HCT116 (cell line): ENCODE measurements around the gene BBS4. TPM values are rescaled to one million over a fixed set of nuclear protein-coding genes. Genes with fewer than 3 reads are reported as not detected.

Source experiments
- ATAC-seq: fragments of 200-7000 bp; cut with Tn5 transposase; 2 replicates; pipeline ENCODE4 v1.9.1; 2020; ENCODE audit warnings: mild to moderate bottlenecking, moderate library complexity
- BruUV-seq: library from RNA; stranded (reverse); fragments of 400-500 nt; replicated peaks from 2 replicates; lab custom pipeline; 2021; lab: Mats Ljungman, UMichigan
- CTCF ChIA-PET: fragments of 300-600 bp; sonication (Branson Sonifier 250); formaldehyde crosslinking; loops from one replicate; lab custom pipeline; 2021; ENCODE audit warnings: antibody characterized with exemption; lab: Charles Lee
- POLR2A ChIA-PET: fragments of 300-600, 350-600 bp; sonication (Branson Sonifier 250); formaldehyde crosslinking; loops from one replicate; lab custom pipeline; 2021; ENCODE audit warnings: antibody characterized with exemption; lab: Charles Lee
- RAD21 ChIA-PET, 2 experiments: fragments of 300-600 bp; sonication (Branson Sonifier 250); formaldehyde crosslinking; loops; one replicate each; lab custom pipeline; 2023; ENCODE audit warnings: low total read pairs in 2 of 2; ENCODE audit not compliant: uncharacterized antibody in 2 of 2, unreplicated experiment in 2 of 2, low non-redundant PET in 1 of 2; lab: Charles Lee
- DNase-seq: peaks from one replicate; pipeline ENCODE4 v3.0.0-alpha.2; 2010; ENCODE audit warnings: low read depth, low spot score
- H2AFZ ChIP-seq: fragments of 200-600 bp; shearing (Covaris generic), sonication (generic); 2 replicates; pipeline ENCODE4 v1.6.1; 2017; ENCODE audit warnings: low read depth, mixed run types, mixed read lengths, antibody characterized with exemption, low read length; ENCODE audit not compliant: poor library complexity, severe bottlenecking
- H3K27ac ChIP-seq: 2 replicates; pipeline ENCODE4 v1.5.1; 2012; ENCODE audit warnings: low read depth, low read length
- H3K27me3 ChIP-seq: fragments of 200-600 bp; sonication (generic); 2 replicates; pipeline ENCODE4 v1.6.1; 2016; ENCODE audit warnings: mixed run types, low read length, mixed read lengths; ENCODE audit not compliant: insufficient read depth
- H3K36me3 ChIP-seq, 2 experiments: fragments of 200-500 bp in 1 of 2; fragments of 200-600 bp in 1 of 2; sonication (Bioruptor generic) in 1 of 2; sonication (generic) in 1 of 2; 2 replicates each; pipeline versions ENCODE4 v1.5.1 to v1.6.1; 2014 to 2016; ENCODE audit warnings: low read length in 2 of 2, inconsistent platforms in 1 of 2, mixed read lengths in 1 of 2, mixed run types in 1 of 2; ENCODE audit not compliant: insufficient read depth in 2 of 2, control insufficient read depth in 1 of 2
- H3K4me1 ChIP-seq, 2 experiments: fragments of 200-600 bp in 1 of 2; sonication (generic) in 1 of 2; 2 replicates each; pipeline versions ENCODE4 v1.5.1 to v1.6.1; 2012 to 2017; ENCODE audit warnings: low read length in 2 of 2, inconsistent platforms in 1 of 2, mild to moderate bottlenecking in 1 of 2, mixed read lengths in 1 of 2, mixed run types in 1 of 2, moderate library complexity in 1 of 2; ENCODE audit not compliant: insufficient read depth in 2 of 2, control insufficient read depth in 1 of 2
- H3K4me2 ChIP-seq: fragments of 200-600 bp; sonication (generic); 2 replicates; pipeline ENCODE4 v1.6.1; 2017; ENCODE audit warnings: mixed run types, low read length, mixed read lengths
- H3K4me3 ChIP-seq, 2 experiments: fragments of 200-600 bp in 1 of 2; sonication (generic) in 1 of 2; replicated peaks in 1 of 2; 2 replicates each; pipeline ENCODE4 v1.5.1; 2011 to 2016; ENCODE audit warnings: low read length in 2 of 2, control low read depth in 1 of 2, low read depth in 1 of 2, mild to moderate bottlenecking in 1 of 2, mixed read lengths in 1 of 2, mixed run types in 1 of 2
- H3K79me2 ChIP-seq: fragments of 200-600 bp; sonication (generic); 2 replicates; pipeline ENCODE4 v1.6.1; 2017; ENCODE audit warnings: mild to moderate bottlenecking, mixed run types, low read length, moderate library complexity, mixed read lengths; ENCODE audit not compliant: insufficient read depth
- H3K9ac ChIP-seq: fragments of 200-600 bp; sonication (generic); 2 replicates; pipeline ENCODE4 v1.6.1; 2016; ENCODE audit warnings: low read length, mixed read lengths
- H3K9me2 ChIP-seq: fragments of 200-600 bp; sonication (generic), shearing (Covaris generic); 2 replicates; pipeline ENCODE4 v1.6.1; 2017; ENCODE audit warnings: mixed run types, mild to moderate bottlenecking, moderate library complexity; ENCODE audit not compliant: insufficient read depth
- H3K9me3 ChIP-seq, 2 experiments: fragments of 200-500 bp in 1 of 2; fragments of 200-600 bp in 1 of 2; sonication (Bioruptor generic) in 1 of 2; sonication (generic) in 1 of 2; 2 replicates each; pipeline ENCODE4 v1.6.1; 2014 to 2017; ENCODE audit warnings: low read length in 2 of 2, mixed read lengths in 2 of 2, inconsistent platforms in 1 of 2, low read depth in 1 of 2, mild to moderate bottlenecking in 1 of 2, mixed run types in 1 of 2, moderate library complexity in 1 of 2; ENCODE audit not compliant: control insufficient read depth in 1 of 2, insufficient read depth in 1 of 2
- H4K20me1 ChIP-seq: fragments of 200-600 bp; sonication (generic), shearing (Covaris generic); 2 replicates; pipeline ENCODE4 v1.6.1; 2017; ENCODE audit warnings: mixed run types, mild to moderate bottlenecking, moderate library complexity; ENCODE audit not compliant: insufficient read depth
- ATF3 ChIP-seq: IDR thresholded peaks from 2 replicates; pipeline ENCODE4 v1.6.1; 2012
- CBX3 ChIP-seq: IDR thresholded peaks from 2 replicates; pipeline ENCODE4 v1.6.1; 2012; ENCODE audit warnings: low read depth
- CEBPB ChIP-seq: IDR thresholded peaks from 2 replicates; pipeline ENCODE4 v1.6.1; 2012; ENCODE audit warnings: low read depth
- CTCF ChIP-seq, 3 experiments: fragments of 200-600 bp in 1 of 3; sonication (generic) in 1 of 3; IDR thresholded peaks in 2 of 3; conservative IDR thresholded peaks in 1 of 3; 2 replicates each; pipeline ENCODE4 v1.5.1; 2012 to 2017; ENCODE audit warnings: low read depth in 2 of 3, low read length in 2 of 3, antibody characterized with exemption in 1 of 3, borderline replicate concordance in 1 of 3, control low read depth in 1 of 3, mild to moderate bottlenecking in 1 of 3, mixed read lengths in 1 of 3, mixed run types in 1 of 3, moderate library complexity in 1 of 3; ENCODE audit not compliant: insufficient read depth in 1 of 3
- EGR1 ChIP-seq: IDR thresholded peaks from 2 replicates; pipeline ENCODE4 v1.6.1; 2012; ENCODE audit warnings: low read depth
- EZH2 ChIP-seq: fragments of 200-600 bp; sonication (generic); IDR thresholded peaks from 2 replicates; pipeline ENCODE4 v1.6.1; 2017; ENCODE audit warnings: antibody characterized with exemption, mixed run types
- EZH2phosphoT487 ChIP-seq: fragments of 200-600 bp; IDR thresholded peaks from 2 replicates; pipeline ENCODE4 v1.6.1; 2018; ENCODE audit warnings: antibody characterized with exemption, borderline replicate concordance
- FOSL1 ChIP-seq: IDR thresholded peaks from 2 replicates; pipeline ENCODE4 v1.6.1; 2012; ENCODE audit warnings: low read depth
- JUND ChIP-seq: IDR thresholded peaks from 2 replicates; pipeline ENCODE4 v1.6.1; 2012
- MAX ChIP-seq: IDR thresholded peaks from 2 replicates; pipeline ENCODE4 v1.6.1; 2012
- POLR2A ChIP-seq: IDR thresholded peaks from 2 replicates; pipeline ENCODE4 v1.7.0; 2011; ENCODE audit warnings: borderline replicate concordance; ENCODE audit not compliant: insufficient read depth, insufficient read length; ENCODE audit errors: extremely low read depth
- POLR2AphosphoS5 ChIP-seq: IDR thresholded peaks from 2 replicates; pipeline ENCODE4 v1.6.1; 2011; ENCODE audit warnings: mild to moderate bottlenecking, low read depth, low read length, moderate library complexity
- RAD21 ChIP-seq: IDR thresholded peaks from 2 replicates; pipeline ENCODE4 v1.6.1; 2012; ENCODE audit warnings: low read depth, mild to moderate bottlenecking
- SIN3A ChIP-seq: IDR thresholded peaks from 2 replicates; pipeline ENCODE4 v1.6.1; 2012; ENCODE audit warnings: low read depth
- SP1 ChIP-seq: IDR thresholded peaks from 2 replicates; pipeline ENCODE4 v1.6.1; 2012; ENCODE audit warnings: low read depth
- SRF ChIP-seq: IDR thresholded peaks from 2 replicates; pipeline ENCODE4 v1.6.1; 2012; ENCODE audit warnings: low read depth
- TCF7L2 ChIP-seq: IDR thresholded peaks from 2 replicates; pipeline ENCODE4 v1.7.0; 2011; ENCODE audit warnings: borderline replicate concordance, inconsistent platforms; ENCODE audit not compliant: insufficient read depth, insufficient read length; ENCODE audit errors: extremely low read depth
- ZBTB33 ChIP-seq: IDR thresholded peaks from 2 replicates; pipeline ENCODE4 v1.6.1; 2011; ENCODE audit warnings: mild to moderate bottlenecking, low read length, moderate library complexity; ENCODE audit not compliant: insufficient replicate concordance; ENCODE audit errors: extremely low read depth
- ZFX ChIP-seq: fragments of 450-650 bp; IDR thresholded peaks from 2 replicates; pipeline ENCODE4 v1.6.1; 2017
- ZNF274 ChIP-seq: fragments of 200-500 bp; sonication (Bioruptor generic); IDR thresholded peaks from 2 replicates; pipeline ENCODE4 v1.6.1; 2014; ENCODE audit warnings: mild to moderate bottlenecking, low read depth, low read length, inconsistent platforms
- intact Hi-C: fragments of 100-400 bp; cut with micrococcal nuclease; formaldehyde crosslinking; loops from 2 replicates; pipeline ENCODE4 v1.10.0; 2022
- total RNA-seq: library from RNA; stranded (reverse); gene quantifications from one replicate; pipeline ENCODE4 v1.2.1, GENCODE V29; 2021; ENCODE audit not compliant: unreplicated experiment

The BBS4 gene
- total RNA-seq, 1 experiment from 2014 or later = 10.0 TPM

GRCh38 chr15:72732086-72732485 lies 46.1 kb downstream of the BBS4 start:
- BruUV-seq = no TSS peak
- H3K79me2 ChIP-seq = no peaks in the 10 kb centered on the region
- H3K9me3 ChIP-seq = no peaks in the 10 kb centered on the region
- H3K4me3 ChIP-seq = no peak overlapping the region
- H2AFZ ChIP-seq = no peak overlapping the region
- peaks cover 0 to 4% of the 10 kb centered on the region in 2 experiments; a peak in 1 of 4 replicates for H3K36me3 ChIP-seq
- intact Hi-C loops = no loop called here
- H3K9me2 ChIP-seq = no peaks in the 10 kb centered on the region
- ATAC-seq (no peak), DNase-seq (no peak)
- no peaks in the 10 kb centered on the region for H3K27me3 ChIP-seq
- H4K20me1 ChIP-seq = no peaks in the 10 kb centered on the region
- no peak overlapping the region for H3K9ac ChIP-seq
- ChIA-PET POLR2A (interaction anchor here (0.6 kb wide), 1 partner anchor 44 kb away, joined by 4 read pairs; no protein-coding TSS in a partner anchor), CTCF (interaction anchor here (1.3 kb wide), 1 partner anchor 10 kb away, joined by 12 read pairs; no protein-coding TSS in a partner anchor), RAD21 (no interaction called here)
- TF ChIP-seq CTCF (IDR thresholded peaks at IDR 0.05 in 2 of 3, conservative IDR thresholded peaks at IDR 0.05 in 1 of 3; ENCODE audit: borderline replicate concordance in 1 of 3, insufficient read depth in 1 of 3, low read depth in 2 of 3, low read length in 2 of 3) (no peak), SRF (no peak), CBX3 (no peak), TCF7L2 (no peak), MAX (no peak), SP1 (no peak), FOSL1 (no peak), JUND (no peak), EGR1 (no peak), POLR2AphosphoS5 (no peak), POLR2A (no peak), ZFX (no peak), ZNF274 (no peak), SIN3A (no peak), RAD21 (no peak), ATF3 (no peak), EZH2phosphoT487 (no peak), CEBPB (no peak), ZBTB33 (no peak), EZH2 (no peak)
- no peak overlapping the region for H3K4me2 ChIP-seq
- no peak overlapping the region for H3K27ac ChIP-seq
- H3K4me1 ChIP-seq = no peaks in the 10 kb centered on the region
